OCI-LY3 (cell line): ENCODE data around the gene CFI.

ENCODE experiments used
- CTCF ChIP-seq: fragments of 200-600, 300-600 bp; sonication (generic); IDR thresholded peaks from 2 replicates; pipeline ENCODE4 v1.5.1; 2014; ENCODE audit warnings: antibody characterized with exemption, low read length, low read depth
- EZH2phosphoT487 ChIP-seq: fragments of 200-600 bp; shearing (Covaris generic); IDR thresholded peaks from 2 replicates; pipeline ENCODE4 v1.6.1; 2018; ENCODE audit warnings: antibody characterized with exemption, mixed run types, low read depth

DNA sequence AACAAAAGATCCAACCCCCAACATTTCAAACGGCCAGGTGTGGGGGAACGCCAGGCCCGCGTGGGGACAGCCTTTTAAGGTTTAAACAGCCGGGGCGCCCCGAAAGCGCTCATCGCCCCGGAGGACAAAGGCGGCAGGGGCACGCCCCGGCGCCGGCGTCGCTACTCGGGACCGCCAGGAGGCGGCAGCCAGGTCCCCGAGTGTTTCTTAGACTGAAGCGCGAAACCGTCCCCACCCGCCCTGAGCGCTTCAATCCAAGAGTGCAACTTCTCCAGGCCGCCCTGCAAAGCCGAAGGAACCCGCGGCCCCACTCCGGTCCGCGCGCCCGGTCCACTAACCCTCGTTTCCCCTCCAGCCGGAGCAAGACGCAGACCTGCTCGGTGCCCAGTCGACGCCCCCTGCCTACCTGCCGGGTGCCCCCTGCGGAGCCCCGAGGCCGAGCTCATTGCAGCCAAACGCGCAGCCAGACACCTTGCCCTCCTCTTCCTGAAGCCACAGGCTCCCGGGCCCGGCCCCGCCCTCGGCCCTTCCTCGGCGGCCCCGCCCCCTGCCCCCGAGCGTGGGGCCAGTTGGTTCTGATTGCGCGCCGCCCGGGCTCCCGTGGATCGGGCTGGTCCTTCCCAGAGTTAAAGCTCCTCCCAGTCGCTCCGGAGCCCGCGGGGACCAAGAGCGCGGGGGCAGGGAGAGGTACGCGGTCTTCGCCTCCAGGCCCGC is 98.7 kb downstream of the CFI start, which contains the start of gene CASP6:
- TF ChIP-seq CTCF, result peak; percentile 60
- TF ChIP-seq EZH2phosphoT487, result no peak
